Astrocyte (in vitro differentiated cells and primary cell): ENCODE measurements around the gene RGS9. TPM values are rescaled to one million over a fixed set of nuclear protein-coding genes. Genes with fewer than 3 reads are reported as not detected.
A peak's percentile ranks its signal among the peaks of the same experiment; 100 is the strongest.

Experiments used
- DNase-seq: peaks from one replicate; pipeline ENCODE4 v3.0.0-alpha.2; 2010; ENCODE audit warnings: low read depth
- FAIRE-seq: peaks from 2 replicates; lab custom pipeline; 2011; peaks lifted over from hg19 to GRCh38; lab: Jason Lieb, UNC
- H2AFZ ChIP-seq: 2 replicates; pipeline ENCODE4 v1.6.0; 2012; ENCODE audit warnings: low read depth, low read length, inconsistent platforms
- H3K27ac ChIP-seq: 2 replicates; pipeline ENCODE4 v1.5.1; 2011; ENCODE audit warnings: low read depth, low read length, inconsistent platforms
- H3K27me3 ChIP-seq: 2 replicates; pipeline ENCODE4 v1.6.0; 2011; ENCODE audit warnings: low read length, inconsistent platforms; ENCODE audit not compliant: insufficient read depth
- H3K36me3 ChIP-seq: 2 replicates; pipeline ENCODE4 v1.5.1; 2011; ENCODE audit warnings: low read length, inconsistent platforms; ENCODE audit not compliant: insufficient read depth
- H3K4me1 ChIP-seq: 2 replicates; pipeline ENCODE4 v1.5.1; 2011; ENCODE audit warnings: low read length, inconsistent platforms; ENCODE audit not compliant: insufficient read depth
- H3K4me2 ChIP-seq: 2 replicates; pipeline ENCODE4 v1.6.0; 2012; ENCODE audit warnings: low read length, inconsistent platforms
- H3K4me3 ChIP-seq: 2 replicates; pipeline ENCODE4 v1.5.1; 2011; ENCODE audit warnings: low read depth, mild to moderate bottlenecking, low read length, inconsistent platforms; ENCODE audit not compliant: insufficient read depth
- H3K79me2 ChIP-seq: 2 replicates; pipeline ENCODE4 v1.6.0; 2012; ENCODE audit warnings: mild to moderate bottlenecking, low read length, inconsistent platforms; ENCODE audit not compliant: insufficient read depth
- H3K9ac ChIP-seq: 2 replicates; pipeline ENCODE4 v1.6.0; 2012; ENCODE audit warnings: mild to moderate bottlenecking, low read length, inconsistent platforms
- H3K9me3 ChIP-seq: 2 replicates; pipeline ENCODE4 v1.5.1; 2012; ENCODE audit warnings: low read depth, mild to moderate bottlenecking, low read length, inconsistent platforms; ENCODE audit not compliant: insufficient read depth
- H4K20me1 ChIP-seq: 2 replicates; pipeline ENCODE4 v1.6.0; 2012; ENCODE audit warnings: low read length, inconsistent platforms; ENCODE audit not compliant: insufficient read depth
- H3K27ac Mint-ChIP-seq: one replicate; pipeline ENCODE4 v1.8.0; 2021; ENCODE audit warnings: mild to moderate bottlenecking, mixed read lengths; ENCODE audit not compliant: unreplicated experiment
- H3K27me3 Mint-ChIP-seq: one replicate; pipeline ENCODE4 v1.8.0; 2021; ENCODE audit warnings: low read depth, mixed read lengths; ENCODE audit not compliant: unreplicated experiment
- H3K36me3 Mint-ChIP-seq: one replicate; pipeline ENCODE4 v1.8.0; 2021; ENCODE audit warnings: low read depth, mixed read lengths; ENCODE audit not compliant: unreplicated experiment
- H3K4me1 Mint-ChIP-seq: one replicate; pipeline ENCODE4 v1.8.0; 2021; ENCODE audit warnings: low read depth, mixed read lengths; ENCODE audit not compliant: unreplicated experiment
- H3K4me3 Mint-ChIP-seq: one replicate; pipeline ENCODE4 v1.8.0; 2021; ENCODE audit warnings: mild to moderate bottlenecking, moderate library complexity, mixed read lengths; ENCODE audit not compliant: unreplicated experiment
- H3K9me3 Mint-ChIP-seq: one replicate; pipeline ENCODE4 v1.8.0; 2021; ENCODE audit warnings: mild to moderate bottlenecking, mixed read lengths; ENCODE audit not compliant: unreplicated experiment
- CTCF ChIP-seq: IDR thresholded peaks from 2 replicates; pipeline ENCODE4 v1.5.1; 2011; ENCODE audit warnings: low read depth, mild to moderate bottlenecking, inconsistent platforms, low read length, moderate library complexity; ENCODE audit not compliant: insufficient read depth
- EZH2 ChIP-seq: IDR thresholded peaks from 2 replicates; pipeline ENCODE4 v1.6.1; 2012; ENCODE audit warnings: mild to moderate bottlenecking, low read length, inconsistent platforms; ENCODE audit not compliant: insufficient read depth
- total RNA-seq: library from RNA; stranded (reverse); gene quantifications from 2 replicates; pipeline ENCODE4 v1.2.1, GENCODE V29; 2021

Gene RGS9
- total RNA-seq, 1 donor from 2014 or later, result 9.4 TPM

- Mint-ChIP-seq H3K9me3 (peaks cover 3% of the 10 kb centered on the region), H3K4me3 (no peak overlapping the region), H3K27ac (peak overlapping the region; percentile 16), H3K4me1 (peaks cover 18% of the 10 kb centered on the region), H3K36me3 (peaks cover 5% of the 10 kb centered on the region), H3K27me3 (peaks cover 14% of the 10 kb centered on the region)
- Histone ChIP-seq H2AFZ (no peak overlapping the region), H3K27ac (no peak overlapping the region), H3K36me3 (no peaks in the 10 kb centered on the region), H4K20me1 (no peaks in the 10 kb centered on the region), H3K27me3 (peaks cover 36% of the 10 kb centered on the region), H3K79me2 (no peaks in the 10 kb centered on the region), H3K9ac (no peak overlapping the region), H3K4me1 (peaks cover 5% of the 10 kb centered on the region), H3K9me3 (no peaks in the 10 kb centered on the region), H3K4me2 (no peak overlapping the region), H3K4me3 (no peak overlapping the region)
- DNase-seq (no peak), FAIRE-seq (no peak)
- TF ChIP-seq CTCF, result no peak
- TF ChIP-seq EZH2, result no peak
These were observed 81.1 kb downstream of the RGS9 start for GRCh38 chr17:65218261-65218660.

- DNase-seq (no peak), FAIRE-seq (no peak)
- peaks cover 18% of the 10 kb centered on the region for H3K4me1 Mint-ChIP-seq
- peaks cover 5% of the 10 kb centered on the region for H3K36me3 Mint-ChIP-seq
- peaks cover 5% of the 10 kb centered on the region for H3K4me1 ChIP-seq
- no peak overlapping the region for H3K4me3 Mint-ChIP-seq
- H3K27ac Mint-ChIP-seq, result no peak overlapping the region
- H3K9me3 Mint-ChIP-seq, result peaks cover 3% of the 10 kb centered on the region
- no peaks in the 10 kb centered on the region for H3K36me3 ChIP-seq
- no peak overlapping the region for H3K4me3 ChIP-seq
- peaks cover 11% of the 10 kb centered on the region for H3K27me3 Mint-ChIP-seq
- no peaks in the 10 kb centered on the region for H4K20me1 ChIP-seq
- H3K27me3 ChIP-seq, result peaks cover 36% of the 10 kb centered on the region
- H2AFZ ChIP-seq, result no peak overlapping the region
- H3K9me3 ChIP-seq, result no peaks in the 10 kb centered on the region
- H3K27ac ChIP-seq, result no peak overlapping the region
- no peaks in the 10 kb centered on the region for H3K79me2 ChIP-seq
- H3K9ac ChIP-seq, result no peak overlapping the region
- no peak overlapping the region for H3K4me2 ChIP-seq
- TF ChIP-seq CTCF (peak; percentile 15), EZH2 (no peak)
These were observed 82.0 kb downstream of the RGS9 start for GRCh38 chr17:65219124-65219523.

- no peak overlapping the region for H3K4me2 ChIP-seq
- H3K27me3 ChIP-seq, result peaks cover 30% of the 10 kb centered on the region
- no peaks in the 10 kb centered on the region for H3K9me3 Mint-ChIP-seq
- no peak overlapping the region for H2AFZ ChIP-seq
- H3K27ac Mint-ChIP-seq, result no peak overlapping the region
- no peak overlapping the region for H3K9ac ChIP-seq
- TF ChIP-seq CTCF (no peak), EZH2 (no peak)
- H3K4me1 ChIP-seq, result peaks cover 5% of the 10 kb centered on the region
- no peak for FAIRE-seq
- no peaks in the 10 kb centered on the region for H4K20me1 ChIP-seq
- H3K4me3 ChIP-seq, result no peak overlapping the region
- H3K36me3 Mint-ChIP-seq, result peaks cover 2% of the 10 kb centered on the region
- H3K27ac ChIP-seq, result no peak overlapping the region
- H3K79me2 ChIP-seq, result no peaks in the 10 kb centered on the region
- H3K4me3 Mint-ChIP-seq, result no peak overlapping the region
- peaks cover 18% of the 10 kb centered on the region for H3K4me1 Mint-ChIP-seq
- H3K36me3 ChIP-seq, result no peaks in the 10 kb centered on the region
- H3K27me3 Mint-ChIP-seq, result peaks cover 8% of the 10 kb centered on the region
- no peaks in the 10 kb centered on the region for H3K9me3 ChIP-seq
- no peak for DNase-seq
These were observed 82.5 kb downstream of the RGS9 start for GRCh38 chr17:65219707-65220106.
